ENCODE results near the gene PID1. TPM values are rescaled to one million over a fixed set of nuclear protein-coding genes. Genes with fewer than 3 reads are reported as not detected.
A peak's percentile ranks its signal among the peaks of the same experiment; 100 is the strongest.

The PID1 gene
- polyA plus RNA-seq, 1 donor from 2014 or later = not detected

- Mint-ChIP-seq H3K36me3 (no peaks in the 10 kb centered on the region), H3K4me1 (no peaks in the 10 kb centered on the region), H3K27me3 (no peaks in the 10 kb centered on the region), H3K4me3 (no peak overlapping the region), H3K27ac (no peak overlapping the region), H3K9me3 (peaks cover 2 to 22% (median 5%) of the 10 kb centered on the region in 3 donors)
Observed at GRCh38 chr2:229057976-229058553, 213.0 kb downstream of the PID1 start.

- Mint-ChIP-seq H3K27me3 (no peaks in the 10 kb centered on the region), H3K27ac (no peak overlapping the region), H3K4me1 (no peaks in the 10 kb centered on the region), H3K4me3 (no peak overlapping the region), H3K9me3 (peaks cover 0 to 5% (median 0%) of the 10 kb centered on the region in 3 donors), H3K36me3 (no peaks in the 10 kb centered on the region)
Observed at GRCh38 chr2:229054311-229054710, 216.8 kb downstream of the PID1 start.

GRCh38 chr2:229051798-229052197 is 219.3 kb downstream of the PID1 start:
- H3K9me3 Mint-ChIP-seq = peaks cover 0 to 5% (median 0%) of the 10 kb centered on the region in 3 donors

GRCh38 chr2:229050133-229050532 is 221.0 kb downstream of the PID1 start:
- H3K27ac Mint-ChIP-seq = no peak overlapping the region
- no peak overlapping the region for H3K4me3 Mint-ChIP-seq
- no peaks in the 10 kb centered on the region for H3K36me3 Mint-ChIP-seq
- no peaks in the 10 kb centered on the region for H3K4me1 Mint-ChIP-seq
- H3K27me3 Mint-ChIP-seq = no peaks in the 10 kb centered on the region
- peaks cover 0 to 5% (median 0%) of the 10 kb centered on the region in 3 donors for H3K9me3 Mint-ChIP-seq

More at GRCh38 chr2:229051798-229052197, 219.3 kb downstream of the PID1 start:
- H3K4me3 Mint-ChIP-seq = no peak overlapping the region
- no peaks in the 10 kb centered on the region for H3K36me3 Mint-ChIP-seq
- no peak overlapping the region for H3K27ac Mint-ChIP-seq
- H3K4me1 Mint-ChIP-seq = no peaks in the 10 kb centered on the region
- no peaks in the 10 kb centered on the region for H3K27me3 Mint-ChIP-seq

GRCh38 chr2:229048134-229048533 is 223.0 kb downstream of the PID1 start:
- no peaks in the 10 kb centered on the region for H3K4me1 Mint-ChIP-seq
- no peaks in the 10 kb centered on the region for H3K9me3 Mint-ChIP-seq
- no peaks in the 10 kb centered on the region for H3K27me3 Mint-ChIP-seq
- no peak overlapping the region for H3K4me3 Mint-ChIP-seq
- no peaks in the 10 kb centered on the region for H3K36me3 Mint-ChIP-seq
- H3K27ac Mint-ChIP-seq = no peak overlapping the region

GRCh38 chr2:229045671-229046070 is 225.4 kb downstream of the PID1 start:
- no peaks in the 10 kb centered on the region for H3K4me1 Mint-ChIP-seq

GRCh38 chr2:229044581-229044980 is 226.5 kb downstream of the PID1 start:
- Mint-ChIP-seq H3K27ac (no peak overlapping the region), H3K9me3 (peaks cover 0 to 1% (median 0%) of the 10 kb centered on the region in 3 donors), H3K36me3 (no peaks in the 10 kb centered on the region), H3K4me1 (no peaks in the 10 kb centered on the region), H3K4me3 (no peak overlapping the region), H3K27me3 (no peaks in the 10 kb centered on the region)

More at GRCh38 chr2:229045671-229046070, 225.4 kb downstream of the PID1 start:
- Mint-ChIP-seq H3K36me3 (no peaks in the 10 kb centered on the region), H3K27me3 (no peaks in the 10 kb centered on the region), H3K27ac (no peak overlapping the region), H3K4me3 (no peak overlapping the region), H3K9me3 (no peaks in the 10 kb centered on the region)

- Mint-ChIP-seq H3K27me3 (no peaks in the 10 kb centered on the region), H3K4me3 (no peak overlapping the region), H3K27ac (no peak overlapping the region)
Observed at GRCh38 chr2:229043681-229044080, 227.4 kb downstream of the PID1 start.

GRCh38 chr2:229042349-229042748 is 228.7 kb downstream of the PID1 start:
- no peaks in the 10 kb centered on the region for H3K4me1 Mint-ChIP-seq
- H3K36me3 Mint-ChIP-seq = no peaks in the 10 kb centered on the region
- H3K27ac Mint-ChIP-seq = no peak overlapping the region
- no peak overlapping the region for H3K4me3 Mint-ChIP-seq
- H3K27me3 Mint-ChIP-seq = no peaks in the 10 kb centered on the region
- H3K9me3 Mint-ChIP-seq = peaks cover 0 to 1% (median 0%) of the 10 kb centered on the region in 3 donors

More at GRCh38 chr2:229043681-229044080, 227.4 kb downstream of the PID1 start:
- no peaks in the 10 kb centered on the region for H3K36me3 Mint-ChIP-seq
- H3K4me1 Mint-ChIP-seq = no peaks in the 10 kb centered on the region
- peaks cover 0 to 1% (median 0%) of the 10 kb centered on the region in 3 donors for H3K9me3 Mint-ChIP-seq

GRCh38 chr2:229041691-229042090 is 229.4 kb downstream of the PID1 start:
- no peaks in the 10 kb centered on the region for H3K36me3 Mint-ChIP-seq
- no peak overlapping the region for H3K4me3 Mint-ChIP-seq
- H3K4me1 Mint-ChIP-seq = no peaks in the 10 kb centered on the region
- no peak overlapping the region for H3K27ac Mint-ChIP-seq
- H3K27me3 Mint-ChIP-seq = no peaks in the 10 kb centered on the region
- peaks cover 0 to 1% (median 0%) of the 10 kb centered on the region in 3 donors for H3K9me3 Mint-ChIP-seq

GRCh38 chr2:229037621-229038020 is 233.5 kb downstream of the PID1 start:
- Mint-ChIP-seq H3K4me3 (no peak overlapping the region), H3K36me3 (no peaks in the 10 kb centered on the region), H3K4me1 (no peaks in the 10 kb centered on the region), H3K27me3 (no peaks in the 10 kb centered on the region), H3K27ac (peak overlapping the region in 1 of 3 donors; percentile 65), H3K9me3 (peaks cover 0 to 1% (median 0%) of the 10 kb centered on the region in 3 donors)

- no peaks in the 10 kb centered on the region for H3K27me3 Mint-ChIP-seq
- peaks cover under 1 to 4% (median 3%) of the 10 kb centered on the region in 3 donors for H3K9me3 Mint-ChIP-seq
- no peaks in the 10 kb centered on the region for H3K4me1 Mint-ChIP-seq
- H3K4me3 Mint-ChIP-seq = no peak overlapping the region
- no peak overlapping the region for H3K27ac Mint-ChIP-seq
- no peaks in the 10 kb centered on the region for H3K36me3 Mint-ChIP-seq
Observed at GRCh38 chr2:229033816-229034215, 237.3 kb downstream of the PID1 start.

GRCh38 chr2:229032608-229033234 is 238.4 kb downstream of the PID1 start:
- H3K27me3 Mint-ChIP-seq = no peaks in the 10 kb centered on the region
- H3K4me3 Mint-ChIP-seq = no peak overlapping the region

GRCh38 chr2:229027353-229028105 is 243.6 kb downstream of the PID1 start:
- peaks cover 1 to 4% (median 3%) of the 10 kb centered on the region in 3 donors for H3K9me3 Mint-ChIP-seq
- no peaks in the 10 kb centered on the region for H3K36me3 Mint-ChIP-seq
- no peak overlapping the region for H3K4me3 Mint-ChIP-seq
- H3K4me1 Mint-ChIP-seq = peaks cover 0 to 2% (median 0%) of the 10 kb centered on the region in 3 donors
- no peak overlapping the region for H3K27ac Mint-ChIP-seq
- H3K27me3 Mint-ChIP-seq = no peaks in the 10 kb centered on the region

More at GRCh38 chr2:229032608-229033234, 238.4 kb downstream of the PID1 start:
- H3K9me3 Mint-ChIP-seq = peaks cover 1 to 4% (median 3%) of the 10 kb centered on the region in 3 donors
- no peaks in the 10 kb centered on the region for H3K36me3 Mint-ChIP-seq
- H3K27ac Mint-ChIP-seq = no peak overlapping the region
- H3K4me1 Mint-ChIP-seq = no peaks in the 10 kb centered on the region

- Mint-ChIP-seq H3K4me1 (peaks cover 0 to 2% (median 0%) of the 10 kb centered on the region in 3 donors), H3K27ac (no peak overlapping the region), H3K27me3 (no peaks in the 10 kb centered on the region), H3K9me3 (peaks cover under 1 to 4% (median 1%) of the 10 kb centered on the region in 3 donors), H3K36me3 (no peaks in the 10 kb centered on the region), H3K4me3 (no peak overlapping the region)
Observed at GRCh38 chr2:229025653-229026052, 245.4 kb downstream of the PID1 start.

Data from IgD-negative memory B cell (primary cell).